Measurements from ENCODE around the gene CCT6A.
"Not testable (repeated sequence)": the region's sequence is repeated elsewhere in the genome, so short reads cannot be mapped to it uniquely, and the experiment has no call there.

DNA sequence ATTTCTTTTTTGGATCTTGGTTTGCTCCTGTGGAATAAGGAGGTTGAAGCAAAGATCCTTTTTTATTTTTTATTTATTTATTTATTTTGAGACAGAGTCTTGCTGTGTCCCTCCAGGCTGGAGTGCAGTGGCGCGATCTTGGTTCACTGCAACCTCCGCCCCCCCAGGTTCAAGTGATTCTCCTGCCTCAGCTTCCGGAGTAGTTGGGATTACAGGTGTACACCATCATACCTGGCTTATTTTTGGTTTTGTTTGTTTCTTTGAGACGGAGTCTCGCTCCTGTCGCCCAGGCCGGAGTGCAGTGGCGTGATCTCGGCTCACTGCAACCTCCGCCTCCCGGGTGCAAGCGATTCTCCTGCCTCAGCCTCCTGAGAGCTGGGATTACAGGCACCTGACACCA, 14.8 kb downstream of the CCT6A start:
- TF ChIP-seq, protein P1, sequence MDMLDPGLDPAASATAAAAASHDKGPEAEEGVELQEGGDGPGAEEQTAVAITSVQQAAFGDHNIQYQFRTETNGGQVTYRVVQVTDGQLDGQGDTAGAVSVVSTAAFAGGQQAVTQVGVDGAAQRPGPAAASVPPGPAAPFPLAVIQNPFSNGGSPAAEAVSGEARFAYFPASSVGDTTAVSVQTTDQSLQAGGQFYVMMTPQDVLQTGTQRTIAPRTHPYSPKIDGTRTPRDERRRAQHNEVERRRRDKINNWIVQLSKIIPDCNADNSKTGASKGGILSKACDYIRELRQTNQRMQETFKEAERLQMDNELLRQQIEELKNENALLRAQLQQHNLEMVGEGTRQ (IDR thresholded peaks at IDR 0.05; ENCODE audit: low read depth, low read length) = not testable (repeated sequence)
- not testable (repeated sequence) for TF ChIP-seq RAD21 (IDR thresholded peaks at IDR 0.05; ENCODE audit: low read length); FOS (IDR thresholded peaks at IDR 0.05; ENCODE audit: low read depth, low read length); POLR2A (IDR thresholded peaks at IDR 0.05; ENCODE audit: low read depth, low read length); MAZ (IDR thresholded peaks at IDR 0.05; ENCODE audit: borderline replicate concordance, low read depth, low read length); CHD1 (IDR thresholded peaks at IDR 0.05; ENCODE audit: low read depth, low read length); RCOR1 (IDR thresholded peaks at IDR 0.05; ENCODE audit: insufficient replicate concordance, low read length); RFX5 (IDR thresholded peaks at IDR 0.05; ENCODE audit: low read depth, low read length); MXI1 (IDR thresholded peaks at IDR 0.05; ENCODE audit: borderline replicate concordance, low read depth, low read length); SMC3 (IDR thresholded peaks at IDR 0.05; ENCODE audit: low read depth, low read length); CEBPB (IDR thresholded peaks at IDR 0.05; ENCODE audit: low read depth, low read length)
- TF ChIP-seq, protein P2, sequence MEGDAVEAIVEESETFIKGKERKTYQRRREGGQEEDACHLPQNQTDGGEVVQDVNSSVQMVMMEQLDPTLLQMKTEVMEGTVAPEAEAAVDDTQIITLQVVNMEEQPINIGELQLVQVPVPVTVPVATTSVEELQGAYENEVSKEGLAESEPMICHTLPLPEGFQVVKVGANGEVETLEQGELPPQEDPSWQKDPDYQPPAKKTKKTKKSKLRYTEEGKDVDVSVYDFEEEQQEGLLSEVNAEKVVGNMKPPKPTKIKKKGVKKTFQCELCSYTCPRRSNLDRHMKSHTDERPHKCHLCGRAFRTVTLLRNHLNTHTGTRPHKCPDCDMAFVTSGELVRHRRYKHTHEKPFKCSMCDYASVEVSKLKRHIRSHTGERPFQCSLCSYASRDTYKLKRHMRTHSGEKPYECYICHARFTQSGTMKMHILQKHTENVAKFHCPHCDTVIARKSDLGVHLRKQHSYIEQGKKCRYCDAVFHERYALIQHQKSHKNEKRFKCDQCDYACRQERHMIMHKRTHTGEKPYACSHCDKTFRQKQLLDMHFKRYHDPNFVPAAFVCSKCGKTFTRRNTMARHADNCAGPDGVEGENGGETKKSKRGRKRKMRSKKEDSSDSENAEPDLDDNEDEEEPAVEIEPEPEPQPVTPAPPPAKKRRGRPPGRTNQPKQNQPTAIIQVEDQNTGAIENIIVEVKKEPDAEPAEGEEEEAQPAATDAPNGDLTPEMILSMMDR (conservative IDR thresholded peaks at IDR 0.05; ENCODE audit: low read depth, low read length) = not testable (repeated sequence)
